Cardiac septum (tissue), 1 donor: Measurements from ENCODE around the gene ZNF367. TPM values are rescaled to one million over a fixed set of nuclear protein-coding genes. Genes with fewer than 3 reads are reported as not detected.

Experiments
- DNase-seq: peaks from one replicate; pipeline ENCODE4 v3.0.0-alpha.2; 2020; ENCODE audit warnings: low spot score
- intact Hi-C: fragments of 100-400 bp; cut with DNase I; formaldehyde crosslinking; loops from one replicate; pipeline ENCODE4 v1.14.0; 2022
- long read RNA-seq: library from polyadenylated mRNA; unstranded; transcript quantifications from one replicate; pipeline ENCODE4 v2.0.0, GENCODE V29; 2021
- total RNA-seq: library from RNA; stranded (reverse); fragmentation: NEBNext Ultra II Directional; extraction: Animal tissue kit (Norgen Biotek cat#: 25700); gene quantifications from one replicate; pipeline ENCODE4 v1.2.1, GENCODE V29; 2021
- donor health status: DM: no; HTN: no; CAD: no.

The ZNF367 gene
- total RNA-seq: 2.1 TPM
- long read RNA-seq, partial matches to known transcripts: 0 of 6 reads
- long read RNA-seq, other reads (novel, unspliced or antisense): 2 of 6 reads

- intact Hi-C loops: loop anchor here (2.0 to 10.0 kb wide), 6 partner anchors 32 to 199 kb away; partner anchors contain the start of genes CDC14B, HABP4 and SLC35D2
- DNase-seq: peak; percentile 98
These were observed at the start of gene ZNF367 for GRCh38 chr9:96418083-96418919. Gene ZNF367, minus strand, starts transcription at chr9:96418370. Its CDS starts 338 bp downstream, at chr9:96418032.

GRCh38 chr9:96467784-96468183 is 49.6 kb upstream of the ZNF367 start:
- intact Hi-C loops: no loop called here
- no peak for DNase-seq

DNA sequence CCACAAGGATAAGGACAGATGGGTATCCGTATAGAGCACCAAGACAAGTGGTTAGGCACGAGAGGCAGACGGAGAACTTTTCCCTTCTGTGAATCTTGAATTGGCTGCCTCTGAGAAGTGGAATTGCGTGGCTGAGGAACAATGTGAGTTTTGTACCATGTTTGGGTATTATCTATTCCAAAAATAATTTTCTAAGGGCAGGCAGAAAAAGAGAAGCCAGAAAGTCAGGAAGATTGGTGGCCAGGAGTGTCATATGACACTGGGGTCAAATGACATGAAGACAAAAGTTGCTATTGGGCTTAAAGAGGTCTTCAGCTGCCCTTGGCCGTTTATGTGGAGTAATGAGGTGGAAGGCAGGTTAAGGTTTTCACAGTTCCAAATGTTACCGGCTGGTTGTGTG is 46.3 kb upstream of the ZNF367 start:
- no peak for DNase-seq
- intact Hi-C loops: no loop called here

- intact Hi-C loops: no loop called here
- no peak for DNase-seq
These were observed 44.4 kb upstream of the ZNF367 start for GRCh38 chr9:96462541-96462940.

DNA sequence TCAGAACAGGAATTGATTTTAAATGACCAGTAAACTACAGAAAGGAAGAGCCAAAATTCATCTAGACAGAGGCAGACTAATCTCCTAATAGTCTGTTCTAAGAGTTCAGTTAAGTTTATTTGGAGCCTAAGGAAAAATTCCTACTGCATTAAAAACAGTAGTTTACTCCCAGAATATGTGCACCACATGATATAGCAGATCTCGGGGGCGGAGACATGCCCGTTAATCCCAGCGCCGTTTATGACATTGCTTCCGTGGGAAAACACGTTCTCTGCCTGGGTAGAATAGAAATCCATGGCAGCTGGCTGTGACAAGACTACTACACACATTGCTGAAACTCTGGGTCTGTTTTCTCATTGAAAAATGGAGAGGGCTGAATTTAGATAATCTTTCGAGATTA is 43.2 kb upstream of the ZNF367 start:
- DNase-seq: no peak
- intact Hi-C loops: no loop called here

GRCh38 chr9:96460882-96461281 is 42.7 kb upstream of the ZNF367 start:
- intact Hi-C loops: no loop called here
- no peak for DNase-seq

GRCh38 chr9:96460470-96460869 is 42.3 kb upstream of the ZNF367 start:
- no peak for DNase-seq
- intact Hi-C loops: no loop called here

DNA sequence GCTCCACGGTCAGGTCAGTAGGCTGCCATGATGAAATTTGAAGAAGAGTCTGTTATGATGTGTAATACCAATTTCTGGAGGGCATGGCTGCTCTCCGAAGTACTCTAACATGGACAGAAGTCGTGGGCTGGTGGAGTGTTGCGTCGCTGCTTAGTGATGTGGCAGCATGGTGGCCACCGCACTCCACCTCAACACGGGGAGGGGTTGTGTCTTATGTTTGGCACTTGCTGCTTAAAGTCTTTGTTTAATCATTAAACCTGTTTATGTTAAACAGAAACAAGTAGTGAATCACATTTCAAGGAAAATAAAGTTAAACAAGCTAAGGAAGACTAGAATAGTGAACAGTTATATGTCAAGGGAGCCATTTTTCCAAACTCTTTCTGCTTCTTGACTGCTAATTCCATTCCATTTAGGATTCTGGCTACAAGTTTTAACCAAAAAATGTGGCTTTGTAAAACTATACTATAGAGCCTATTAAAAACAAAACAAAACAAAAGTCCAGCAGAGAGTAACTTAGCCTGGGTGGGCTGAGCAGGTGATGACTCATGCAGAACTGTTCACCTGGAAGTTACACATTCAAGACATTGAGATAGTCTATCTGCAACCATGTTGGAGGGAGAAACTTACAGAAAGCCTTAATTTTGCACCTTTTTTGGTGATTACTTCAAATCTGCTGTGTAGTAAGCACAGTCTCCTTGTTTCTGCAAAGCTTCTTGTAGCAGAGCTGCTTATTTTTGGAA is 41.3 kb upstream of the ZNF367 start:
- intact Hi-C loops: no loop called here
- no peak for DNase-seq

GRCh38 chr9:96458226-96458625 is 40.1 kb upstream of the ZNF367 start:
- DNase-seq: no peak
- intact Hi-C loops: no loop called here

GRCh38 chr9:96457266-96457665 is 39.1 kb upstream of the ZNF367 start:
- no peak for DNase-seq
- intact Hi-C loops: no loop called here

- intact Hi-C loops: loop anchor here (5.0 kb wide), 2 partner anchors 114 to 164 kb away; partner anchors contain the start of gene CDC14B
These were observed 35.5 kb upstream of the ZNF367 start for GRCh38 chr9:96453625-96454024.

GRCh38 chr9:96450613-96451528 is 32.7 kb upstream of the ZNF367 start:
- DNase-seq: peak; percentile 79
- intact Hi-C loops: loop anchor here (2.0 to 5.0 kb wide), 4 partner anchors 32 to 214 kb away; partner anchors contain the start of genes CDC14B and ZNF367

More at GRCh38 chr9:96453625-96454024, 35.5 kb upstream of the ZNF367 start:
- DNase-seq: no peak

GRCh38 chr9:96449845-96450612 is 31.9 kb upstream of the ZNF367 start, which contains the start of gene HABP4:
Gene HABP4, plus strand, starts transcription at chr9:96450169. Its CDS starts 111 bp downstream, at chr9:96450280.
- intact Hi-C loops: loop anchor here (2.0 to 5.0 kb wide), 4 partner anchors 31 to 215 kb away; partner anchors contain the start of genes CDC14B and ZNF367

DNA sequence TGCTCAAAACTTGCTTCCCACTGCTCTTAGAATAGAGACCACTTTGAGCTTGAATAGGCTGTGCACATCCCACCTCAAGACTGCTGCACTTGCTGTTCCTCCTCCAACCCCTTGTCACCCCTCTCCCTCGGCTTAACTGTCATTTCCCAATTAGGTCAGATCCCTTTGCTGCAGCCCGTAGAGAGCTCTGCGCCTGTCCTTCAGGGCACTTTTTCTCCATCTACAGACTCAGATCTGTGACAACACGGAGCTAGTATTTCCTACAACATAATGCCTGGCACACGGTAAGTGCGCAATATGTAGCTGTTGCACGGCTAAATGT is 31.3 kb upstream of the ZNF367 start:
- intact Hi-C loops: no loop called here
- DNase-seq: no peak

More at GRCh38 chr9:96449845-96450612, 31.9 kb upstream of the ZNF367 start, which contains the start of gene HABP4:
- peak; percentile 98 for DNase-seq

DNA sequence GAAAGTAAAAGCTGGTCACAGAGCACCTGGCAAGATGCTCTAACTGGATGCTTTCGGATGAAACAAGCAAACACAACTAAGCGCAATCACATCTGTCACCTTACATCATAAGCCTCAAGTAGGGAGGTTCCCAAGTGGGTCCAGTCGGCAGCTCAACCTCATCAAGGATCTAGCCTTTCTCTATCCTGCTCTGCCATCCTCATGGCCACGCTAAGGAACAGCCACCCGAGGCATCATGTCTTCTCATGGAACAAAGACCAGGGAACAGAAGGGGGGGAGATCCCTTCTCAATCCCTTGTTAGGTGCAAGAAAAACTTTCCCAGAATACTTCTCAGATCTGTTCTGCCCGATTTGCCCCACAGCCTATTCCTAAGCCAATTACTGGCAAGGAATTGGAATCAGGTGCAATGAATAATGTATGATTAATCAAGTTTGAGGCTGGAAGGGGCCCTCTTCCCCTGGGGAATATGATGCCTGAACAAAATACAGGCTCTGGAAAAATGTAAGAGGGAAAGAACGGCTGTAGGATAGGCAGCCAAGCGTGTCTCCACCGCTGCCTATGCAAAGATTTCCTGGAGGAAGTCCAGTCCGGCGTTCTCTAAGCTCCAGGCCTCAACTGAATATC is 30.5 kb upstream of the ZNF367 start:
- intact Hi-C loops: no loop called here
- DNase-seq: no peak

GRCh38 chr9:96447406-96447805 is 29.2 kb upstream of the ZNF367 start:
- DNase-seq: no peak
- intact Hi-C loops: no loop called here

DNA sequence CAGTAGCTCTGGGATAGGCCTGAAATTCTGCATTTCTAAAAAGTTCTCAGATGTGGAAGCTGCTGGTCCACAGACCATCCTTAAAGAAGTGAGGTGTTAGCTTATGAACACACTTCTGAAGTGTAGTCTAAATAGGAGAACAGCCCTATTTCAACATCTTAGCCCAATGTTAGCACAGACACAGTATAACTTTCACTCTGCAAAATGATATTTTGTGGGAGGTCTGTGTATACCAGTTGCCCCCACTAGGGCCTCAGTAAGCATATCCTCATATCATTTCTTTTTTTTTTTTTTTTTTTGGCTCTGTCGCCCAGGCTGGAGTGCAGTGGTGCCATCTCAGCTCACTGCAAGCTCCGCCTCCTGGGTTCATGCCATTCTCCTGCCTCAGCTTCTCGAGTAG is 24.3 kb upstream of the ZNF367 start:
- intact Hi-C loops: no loop called here
- DNase-seq: no peak

DNA sequence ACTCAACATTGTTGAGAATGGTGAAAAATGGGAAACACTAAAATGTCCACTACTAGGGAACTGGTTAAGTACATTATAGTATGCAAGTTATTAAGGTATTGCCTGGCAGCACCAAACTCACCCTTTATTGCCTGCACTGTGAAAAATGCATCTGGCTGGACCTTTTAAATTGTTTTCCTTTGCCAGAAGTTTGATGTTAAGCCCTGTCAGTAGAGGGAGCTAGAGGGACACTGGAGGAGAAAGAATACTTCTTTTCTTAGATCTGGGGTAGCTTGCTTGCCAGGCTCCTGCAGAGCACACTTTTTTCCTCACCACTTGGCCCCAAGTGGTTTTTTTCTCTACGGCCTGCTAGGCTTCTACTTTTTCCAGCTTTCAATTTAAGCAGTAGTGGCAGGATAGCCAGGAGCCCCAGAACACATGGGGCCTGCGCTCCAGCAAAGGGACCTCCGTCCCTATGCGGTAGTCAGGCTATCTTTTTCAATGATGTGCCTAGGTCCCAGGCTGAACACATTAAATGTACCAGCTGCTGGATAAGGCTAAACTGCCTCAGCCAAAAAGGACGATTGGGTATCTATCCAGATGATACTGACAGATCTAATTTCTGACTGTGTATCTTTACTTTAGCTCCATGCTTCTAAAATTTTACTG is 23.8 kb upstream of the ZNF367 start:
- intact Hi-C loops: no loop called here
- no peak for DNase-seq
